Activated T-cell treated with anti-CD3 and anti-CD28 coated beads, Interleukin-2, amount 50 U/mL, for 24 hours (primary cell): ENCODE results near the gene PRR18.

Experiments
- DNase-seq: peaks from one replicate; pipeline ENCODE4 v3.0.0-alpha.2; 2020
- H3K27ac Mint-ChIP-seq: 2 replicates; pipeline ENCODE4 v1.8.0; 2020; ENCODE audit warnings: mild to moderate bottlenecking, mixed read lengths
- H3K27me3 Mint-ChIP-seq: 2 replicates; pipeline ENCODE4 v1.8.0; 2020; ENCODE audit warnings: mixed read lengths
- H3K36me3 Mint-ChIP-seq: 2 replicates; pipeline ENCODE4 v1.8.0; 2020; ENCODE audit warnings: low read depth, mixed read lengths
- H3K4me1 Mint-ChIP-seq: 2 replicates; pipeline ENCODE4 v1.8.0; 2020; ENCODE audit warnings: low read depth, mixed read lengths
- H3K4me3 Mint-ChIP-seq: 2 replicates; pipeline ENCODE4 v1.8.0; 2020; ENCODE audit warnings: mild to moderate bottlenecking, moderate library complexity, mixed read lengths
- H3K9me3 Mint-ChIP-seq: 2 replicates; pipeline ENCODE4 v1.8.0; 2020; ENCODE audit warnings: mixed read lengths

The PRR18 gene

DNA sequence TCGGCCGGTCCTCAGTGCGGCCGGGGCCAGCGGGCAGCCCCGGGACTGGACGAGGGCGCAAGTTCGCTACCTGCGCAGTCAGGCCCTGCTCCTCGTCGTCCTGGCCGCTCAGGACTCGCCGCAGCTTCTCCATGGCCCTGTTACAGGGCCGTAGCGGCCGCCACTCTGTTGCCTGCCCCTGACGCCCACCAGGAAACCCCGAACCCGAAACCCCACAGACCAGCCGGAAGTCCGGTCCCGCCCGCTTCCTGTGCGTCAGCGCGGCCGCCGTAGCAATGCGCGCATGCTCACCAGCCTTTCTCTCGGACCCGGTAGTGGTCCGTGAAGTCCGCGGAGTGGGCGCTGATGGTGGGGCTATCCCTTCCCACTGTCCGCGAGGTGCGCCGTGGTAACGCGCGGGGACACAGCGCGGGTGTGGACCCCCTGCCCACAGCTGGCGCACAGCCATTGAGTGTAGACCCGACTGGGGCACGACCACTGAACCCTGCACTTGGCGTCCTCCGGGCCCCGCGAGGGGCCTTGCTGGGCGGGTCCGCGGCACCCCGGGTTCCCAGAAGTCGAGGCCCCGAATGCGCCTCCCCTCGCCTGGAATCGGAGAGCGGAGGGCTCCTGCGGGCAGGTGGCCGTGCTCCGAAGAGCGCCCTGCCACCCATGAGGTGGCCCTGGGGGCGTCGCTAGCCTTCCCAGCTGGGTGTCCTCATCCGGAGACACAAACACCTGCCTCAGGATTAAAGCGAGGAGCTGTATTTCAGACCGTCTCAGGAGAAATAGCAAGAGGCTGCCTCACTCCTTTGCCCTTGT is 34.4 kb upstream of the PRR18 start, which contains the start of gene SFT2D1:
TSS of gene SFT2D1 (minus strand) at position 197 of the 801 bp plus-strand sequence. CDS start at position 133, 64 bp downstream.
- H3K27ac Mint-ChIP-seq, result peak within 1 kb of the TSS; percentile 94
- no peaks in the 10 kb centered on the region for H3K9me3 Mint-ChIP-seq
- H3K27me3 Mint-ChIP-seq, result no peaks in the 10 kb centered on the region
- peaks cover 11% of the 10 kb centered on the region for H3K4me1 Mint-ChIP-seq
- H3K36me3 Mint-ChIP-seq, result peaks cover 8% of the 10 kb centered on the region
- H3K4me3 Mint-ChIP-seq, result peak within 1 kb of the TSS; percentile 94
- DNase-seq, result peak; percentile 88

DNA sequence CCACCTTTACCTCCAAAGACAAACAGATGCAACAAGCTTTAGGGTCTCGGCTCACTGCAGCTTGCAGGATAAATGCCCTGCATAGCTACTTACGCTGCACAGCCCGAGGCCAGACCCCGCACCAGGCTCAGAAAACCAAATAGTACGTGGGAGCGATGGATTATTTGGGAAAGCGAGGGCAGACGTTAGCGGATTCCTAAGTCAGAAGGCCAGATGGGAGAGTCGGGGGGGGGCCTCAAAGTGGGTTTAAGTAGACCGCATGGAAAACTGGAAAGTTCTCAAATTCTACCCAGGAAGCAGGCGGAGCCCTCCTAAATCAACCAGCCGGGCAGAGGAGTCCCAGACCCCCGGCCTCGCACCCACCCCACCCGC is 33.8 kb upstream of the PRR18 start:
- Mint-ChIP-seq H3K36me3 (peaks cover 8% of the 10 kb centered on the region), H3K9me3 (no peaks in the 10 kb centered on the region)
- DNase-seq, result no peak

DNA sequence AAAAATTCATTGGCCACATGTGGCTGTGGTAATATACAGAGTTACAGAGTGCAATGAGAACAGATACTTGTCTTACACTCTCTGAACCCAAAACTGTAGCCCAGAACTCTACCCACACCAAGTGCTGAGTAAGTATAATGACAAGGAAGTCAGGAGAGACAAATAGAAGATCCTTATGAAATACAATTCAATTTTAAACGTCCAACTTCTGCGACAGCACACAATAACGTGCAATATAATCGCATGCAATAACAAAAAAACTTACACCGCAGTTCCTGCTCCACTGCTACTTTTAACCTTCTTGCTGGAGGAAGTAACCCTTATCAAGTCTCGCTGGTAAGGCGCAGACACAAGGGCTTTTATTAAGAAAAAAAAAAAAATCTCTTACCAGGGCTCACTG is 33.3 kb upstream of the PRR18 start:
- Mint-ChIP-seq H3K4me1 (peaks cover 12% of the 10 kb centered on the region), H3K27ac (peak overlapping the region; percentile 94), H3K36me3 (peaks cover 8% of the 10 kb centered on the region), H3K9me3 (no peaks in the 10 kb centered on the region), H3K27me3 (no peaks in the 10 kb centered on the region), H3K4me3 (peak overlapping the region; percentile 94)
- no peak for DNase-seq

More for the DNA sequence above, 33.8 kb upstream of the PRR18 start:
- H3K4me1 Mint-ChIP-seq, result peaks cover 7% of the 10 kb centered on the region
- H3K27ac Mint-ChIP-seq, result peak overlapping the region; percentile 94
- peak overlapping the region; percentile 94 for H3K4me3 Mint-ChIP-seq
- H3K27me3 Mint-ChIP-seq, result no peaks in the 10 kb centered on the region

DNA sequence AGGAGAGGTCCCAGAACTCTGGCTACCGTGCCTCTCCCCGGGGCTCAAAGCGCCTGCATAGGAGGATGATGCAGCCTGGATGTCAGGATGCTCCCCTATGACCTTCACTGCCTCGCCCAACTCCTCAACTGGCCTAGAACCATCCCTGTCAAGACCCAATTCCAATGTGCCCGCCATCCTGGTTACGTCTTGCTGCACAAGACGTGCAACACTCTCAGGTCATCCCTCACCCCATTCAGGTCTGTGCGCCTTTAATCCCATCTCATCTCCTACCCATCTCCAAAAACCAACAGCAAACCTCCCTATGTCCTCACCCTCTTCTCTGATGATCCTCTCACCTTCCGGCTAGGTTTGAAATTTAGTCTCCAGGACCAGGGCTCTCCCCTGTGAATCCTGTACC is 30.7 kb upstream of the PRR18 start:
- Mint-ChIP-seq H3K36me3 (peaks cover 12% of the 10 kb centered on the region), H3K4me1 (peaks cover 38% of the 10 kb centered on the region), H3K27me3 (no peaks in the 10 kb centered on the region), H3K9me3 (no peaks in the 10 kb centered on the region), H3K4me3 (no peak overlapping the region), H3K27ac (no peak overlapping the region)
- no peak for DNase-seq

DNA sequence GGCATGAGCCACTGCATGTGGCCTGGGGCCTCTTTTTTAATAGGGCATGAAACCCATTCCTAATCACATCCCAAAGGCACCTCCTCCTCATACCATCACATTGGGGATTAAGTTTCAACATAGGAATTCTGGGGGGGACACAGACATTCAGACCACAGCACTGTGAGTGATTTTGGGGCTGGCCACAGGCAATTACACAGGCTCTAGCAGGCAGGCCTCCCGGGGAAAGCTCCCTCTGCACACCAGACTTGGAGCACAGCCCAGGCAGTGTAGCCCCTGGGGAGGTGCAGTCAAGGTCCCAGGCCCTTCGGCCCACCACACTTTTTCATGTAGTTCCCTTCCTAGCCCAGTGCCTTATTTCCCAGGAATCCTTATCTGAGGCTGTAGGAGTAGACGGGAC is 28.7 kb upstream of the PRR18 start:
- H3K4me3 Mint-ChIP-seq, result no peak overlapping the region
- peaks cover 53% of the 10 kb centered on the region for H3K4me1 Mint-ChIP-seq
- peaks cover 20% of the 10 kb centered on the region for H3K36me3 Mint-ChIP-seq
- no peak overlapping the region for H3K27ac Mint-ChIP-seq
- no peak for DNase-seq
- no peaks in the 10 kb centered on the region for H3K9me3 Mint-ChIP-seq
- no peaks in the 10 kb centered on the region for H3K27me3 Mint-ChIP-seq

DNA sequence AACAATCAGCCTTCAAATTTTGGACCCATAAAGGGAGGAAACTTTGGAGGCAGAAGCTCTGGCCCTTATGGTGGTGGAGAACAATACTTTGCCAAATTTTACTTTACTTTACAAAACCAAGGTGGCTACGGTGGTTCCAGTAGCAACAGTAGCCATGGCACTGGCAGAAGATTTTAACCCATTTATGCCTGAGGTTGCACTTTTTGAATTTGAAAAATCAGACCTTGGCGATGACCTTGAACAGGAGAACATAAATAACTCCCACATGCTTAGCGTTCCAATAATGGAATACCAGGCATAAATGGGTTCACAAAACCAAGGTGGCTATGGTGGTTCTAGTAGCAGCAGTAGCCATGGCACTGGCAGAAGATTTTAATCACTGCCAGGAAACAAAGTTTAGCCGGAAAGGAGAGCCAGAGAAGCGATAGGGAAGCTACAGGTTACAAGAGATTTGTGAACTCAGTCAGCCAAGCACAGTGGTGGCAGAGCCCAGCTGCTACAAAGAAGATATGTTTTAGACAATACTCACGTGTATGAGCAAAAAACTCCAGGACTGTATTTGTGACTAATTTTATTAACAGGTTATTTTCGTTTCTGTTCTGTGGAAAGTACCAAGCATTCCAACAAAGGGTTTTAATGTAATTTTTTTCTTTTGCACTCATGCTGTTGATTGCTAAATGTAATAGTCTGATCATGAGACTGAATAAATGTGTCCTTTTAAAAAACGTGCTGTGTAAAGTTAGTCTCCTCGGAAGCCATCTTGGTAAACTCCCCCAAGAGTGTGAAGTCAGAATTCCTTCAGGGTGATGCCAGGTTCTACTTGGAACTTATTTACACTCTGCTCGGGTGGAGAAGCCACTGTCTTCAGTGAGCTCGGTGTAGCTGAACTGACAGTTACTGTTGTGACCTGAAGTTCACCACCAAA is 27.4 kb upstream of the PRR18 start:
- Mint-ChIP-seq H3K9me3 (no peaks in the 10 kb centered on the region), H3K4me1 (peaks cover 56% of the 10 kb centered on the region), H3K4me3 (no peak overlapping the region), H3K27me3 (no peaks in the 10 kb centered on the region), H3K27ac (peak overlapping the region; percentile 31), H3K36me3 (peaks cover 19% of the 10 kb centered on the region)
- DNase-seq, result no peak

DNA sequence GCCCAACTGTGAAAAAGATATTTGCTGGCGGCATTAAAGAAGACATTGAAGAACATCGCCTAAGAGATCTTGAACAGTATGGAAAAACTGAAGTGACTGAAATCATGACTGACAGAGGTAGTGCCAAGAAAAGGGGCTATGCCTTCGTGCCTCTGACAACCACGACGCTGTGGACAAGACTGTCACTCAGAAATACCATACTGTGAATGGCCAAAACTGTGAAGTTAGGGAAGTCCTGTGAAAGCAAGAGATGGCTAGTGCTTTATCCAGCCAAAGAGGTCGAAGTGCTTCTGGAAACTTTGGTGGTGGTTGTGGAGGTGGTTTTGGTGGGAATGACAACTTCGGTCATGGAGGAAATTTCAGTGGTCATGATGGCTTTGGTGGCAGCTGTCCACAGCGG is 26.7 kb upstream of the PRR18 start:
- DNase-seq, result no peak
- H3K36me3 Mint-ChIP-seq, result peaks cover 21% of the 10 kb centered on the region
- H3K9me3 Mint-ChIP-seq, result no peaks in the 10 kb centered on the region
- H3K4me1 Mint-ChIP-seq, result peaks cover 58% of the 10 kb centered on the region
- H3K27ac Mint-ChIP-seq, result peak overlapping the region; percentile 16
- no peaks in the 10 kb centered on the region for H3K27me3 Mint-ChIP-seq
- H3K4me3 Mint-ChIP-seq, result no peak overlapping the region

DNA sequence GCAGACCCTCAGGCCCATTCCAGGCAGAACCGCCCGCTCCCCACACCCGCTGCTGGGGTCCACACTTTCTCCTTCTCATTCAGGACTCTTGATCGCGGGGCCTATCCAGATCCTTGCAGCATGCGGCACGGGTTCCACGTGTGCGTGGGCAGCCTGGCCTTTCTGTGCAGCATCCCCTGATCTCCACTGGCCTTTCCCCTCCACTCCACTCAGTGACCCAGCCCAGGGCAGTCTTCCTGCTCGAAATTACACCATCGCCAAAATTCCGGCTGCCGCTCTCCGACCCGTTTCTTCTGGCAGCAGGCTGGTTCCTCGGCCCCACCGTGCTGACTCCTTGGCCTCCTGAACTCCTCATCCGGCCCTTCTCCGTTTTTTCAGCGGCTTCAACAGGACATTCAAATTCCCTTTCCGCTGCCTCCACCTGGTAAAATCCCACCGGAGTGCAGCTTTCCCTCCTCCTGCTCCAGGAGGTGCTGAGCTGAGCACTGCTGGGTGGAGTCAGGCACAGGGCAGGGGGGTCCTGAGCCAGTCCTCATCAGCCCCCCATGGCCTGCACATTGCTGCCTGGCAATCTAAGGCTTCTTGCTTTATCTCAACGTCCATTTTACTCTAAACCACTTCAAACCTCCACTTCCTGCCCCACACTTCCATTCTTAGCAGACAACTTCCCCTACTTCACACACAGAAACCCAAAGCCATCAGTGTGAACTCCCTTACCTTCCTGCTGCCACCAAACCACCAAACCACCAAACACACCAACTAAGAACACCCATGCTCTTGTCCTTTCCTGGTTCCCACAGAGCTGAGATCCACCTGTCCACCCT is 25.2 kb upstream of the PRR18 start:
- no peaks in the 10 kb centered on the region for H3K9me3 Mint-ChIP-seq
- DNase-seq, result no peak
- peak overlapping the region; percentile 35 for H3K4me3 Mint-ChIP-seq
- H3K27me3 Mint-ChIP-seq, result no peaks in the 10 kb centered on the region
- H3K27ac Mint-ChIP-seq, result peak overlapping the region; percentile 65
- H3K36me3 Mint-ChIP-seq, result peaks cover 32% of the 10 kb centered on the region
- peaks cover 60% of the 10 kb centered on the region for H3K4me1 Mint-ChIP-seq

DNA sequence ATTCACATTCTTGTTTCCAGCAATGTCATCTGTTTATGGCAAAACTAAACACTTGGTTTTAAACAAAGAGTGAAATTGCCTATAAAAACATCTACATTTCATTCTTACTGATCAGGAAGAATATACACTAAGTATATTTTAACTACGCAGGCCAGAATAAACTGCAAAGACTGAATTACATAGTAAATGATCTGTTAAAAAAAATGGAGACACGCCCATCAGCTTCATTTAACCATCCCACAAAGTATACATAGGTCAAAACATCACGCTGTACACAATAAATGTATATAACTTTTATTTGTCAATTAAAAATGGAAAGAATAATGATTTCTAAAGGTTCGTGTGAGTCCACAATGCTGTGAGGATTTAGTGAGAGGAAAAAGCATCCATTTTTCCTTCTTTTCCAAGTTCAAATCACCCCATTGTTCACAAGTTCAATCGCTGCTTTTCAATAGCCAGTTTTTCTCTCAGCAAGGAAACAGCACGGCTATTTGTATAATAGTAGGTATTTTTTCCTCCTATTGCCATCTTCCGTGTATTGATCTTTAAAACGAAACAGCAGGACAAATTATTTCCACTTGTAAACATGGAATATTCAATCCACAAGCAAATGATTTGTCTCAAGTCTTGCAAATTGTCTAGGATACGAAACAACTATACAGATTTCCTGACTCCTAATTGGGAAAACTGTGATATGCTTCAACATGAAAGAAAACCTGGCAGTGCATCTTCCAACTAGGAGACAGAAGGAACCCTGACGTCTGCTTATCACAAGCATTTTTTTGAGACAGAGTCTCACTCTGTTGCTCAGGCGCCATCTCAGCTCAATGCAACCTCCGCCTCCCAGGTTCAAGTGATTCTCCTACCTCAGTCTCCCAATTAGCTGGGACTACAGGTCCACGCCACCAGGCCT is 23.6 kb upstream of the PRR18 start:
- Mint-ChIP-seq H3K27ac (no peak overlapping the region), H3K4me1 (peaks cover 61% of the 10 kb centered on the region)

DNA sequence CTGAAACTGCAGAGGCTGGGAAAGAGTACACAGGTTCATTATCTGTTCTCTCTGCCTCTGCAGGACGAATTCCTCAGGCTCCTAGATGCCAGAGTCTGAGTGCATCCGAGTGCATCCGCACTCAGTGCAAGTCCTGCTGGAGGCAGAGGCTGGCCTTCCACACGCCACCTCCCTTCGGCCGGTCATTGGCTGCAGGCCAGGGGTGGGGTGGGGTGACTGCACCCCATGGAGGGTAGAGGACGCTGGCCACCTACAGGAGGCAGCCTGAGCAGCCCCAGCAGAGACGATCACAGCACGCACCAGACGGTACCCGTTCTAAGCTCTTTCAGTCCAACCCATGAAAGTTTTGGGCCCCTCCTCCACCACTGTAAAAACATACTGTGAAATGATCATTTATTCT is 22.4 kb upstream of the PRR18 start:
- peaks cover 53% of the 10 kb centered on the region for H3K36me3 Mint-ChIP-seq
- no peaks in the 10 kb centered on the region for H3K27me3 Mint-ChIP-seq
- DNase-seq, result no peak
- H3K9me3 Mint-ChIP-seq, result no peaks in the 10 kb centered on the region
- H3K27ac Mint-ChIP-seq, result no peak overlapping the region
- no peak overlapping the region for H3K4me3 Mint-ChIP-seq
- peaks cover 50% of the 10 kb centered on the region for H3K4me1 Mint-ChIP-seq

More for the DNA sequence above, 23.6 kb upstream of the PRR18 start:
- H3K27me3 Mint-ChIP-seq, result no peaks in the 10 kb centered on the region
- H3K9me3 Mint-ChIP-seq, result no peaks in the 10 kb centered on the region
- H3K4me3 Mint-ChIP-seq, result no peak overlapping the region
- DNase-seq, result no peak
- peaks cover 44% of the 10 kb centered on the region for H3K36me3 Mint-ChIP-seq

DNA sequence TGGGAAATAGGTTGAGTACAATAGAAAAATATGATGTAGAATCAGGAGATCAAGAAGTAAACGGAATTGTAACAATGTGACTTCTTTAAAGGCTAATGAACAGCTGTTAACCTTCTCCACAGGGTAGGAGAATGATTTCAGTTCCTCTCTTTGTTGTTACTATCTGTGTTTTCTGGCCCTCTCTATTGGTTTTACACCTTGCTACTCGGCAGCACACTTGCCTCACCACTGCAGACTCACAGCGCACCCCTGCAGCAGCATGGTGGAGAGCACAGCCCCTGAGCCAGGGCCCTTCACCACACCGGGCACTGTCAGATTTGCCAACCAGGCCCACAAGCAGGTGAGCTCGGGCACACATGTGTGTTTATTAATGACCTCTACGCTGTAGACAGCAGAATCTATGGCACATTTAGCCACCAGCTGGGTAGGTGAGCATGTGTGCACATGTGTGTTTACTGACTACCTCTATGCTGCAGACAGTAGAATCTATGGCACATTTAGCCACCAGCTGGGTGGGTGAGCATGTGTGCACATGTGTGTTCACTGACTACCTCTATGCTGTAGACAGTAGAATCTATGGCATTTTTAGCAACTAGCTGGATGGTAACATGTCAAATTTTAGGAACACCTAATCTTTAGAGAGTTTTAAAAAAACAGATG is 17.3 kb upstream of the PRR18 start:
- Mint-ChIP-seq H3K9me3 (no peaks in the 10 kb centered on the region), H3K27me3 (no peaks in the 10 kb centered on the region), H3K36me3 (peaks cover 79% of the 10 kb centered on the region), H3K27ac (no peak overlapping the region), H3K4me1 (peaks cover 6% of the 10 kb centered on the region), H3K4me3 (no peak overlapping the region)
- DNase-seq, result no peak

DNA sequence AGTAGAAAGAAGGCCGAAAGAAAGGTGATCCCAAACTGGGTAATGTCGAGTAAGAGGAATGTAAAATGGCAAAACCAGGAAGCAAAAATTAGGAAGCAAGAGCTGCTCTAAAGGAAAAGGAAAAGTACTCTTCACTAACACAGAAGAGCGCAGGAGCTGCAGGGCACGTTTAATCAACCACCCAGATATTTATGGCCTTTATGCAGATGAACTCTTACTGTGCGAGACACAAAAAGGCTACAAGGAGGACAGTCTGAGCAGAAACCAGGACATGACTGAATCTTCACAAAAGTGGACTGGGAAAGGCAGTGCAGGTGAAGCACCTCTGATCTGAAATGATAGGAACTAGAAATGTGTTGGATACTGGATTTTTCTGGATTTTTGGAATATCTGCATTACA is 15.2 kb upstream of the PRR18 start:
- Mint-ChIP-seq H3K4me3 (no peak overlapping the region), H3K36me3 (peaks cover 84% of the 10 kb centered on the region), H3K27me3 (no peaks in the 10 kb centered on the region), H3K4me1 (peaks cover 3% of the 10 kb centered on the region), H3K27ac (no peak overlapping the region), H3K9me3 (no peaks in the 10 kb centered on the region)
- no peak for DNase-seq
